ENCODE measurements around the gene ADGRL2. TPM values are rescaled to one million over a fixed set of nuclear protein-coding genes. Genes with fewer than 3 reads are reported as not detected.

Gene ADGRL2
- total and polyA plus RNA-seq, 9 of the 15 experiments (the other 6 are each of a cell fraction or from before 2014, with no cell fraction given), result 0.03 to 0.15 (median 0.13) TPM; not detected in 6

DNA sequence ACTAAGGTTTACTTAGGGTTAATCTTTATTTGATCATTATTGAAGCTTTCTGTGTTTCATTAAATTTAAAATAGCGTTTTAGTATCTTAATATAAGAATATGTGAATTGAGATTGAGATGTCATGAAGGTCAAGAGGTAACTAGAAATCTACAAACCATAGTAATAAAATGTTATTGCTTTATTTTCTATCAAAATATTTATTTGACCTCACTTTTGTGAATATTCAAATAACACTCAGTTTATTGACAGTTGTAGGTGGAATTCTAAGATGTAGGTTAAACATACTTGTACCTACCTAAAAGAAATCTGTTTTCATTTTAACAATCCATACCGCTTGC, 5.7 kb downstream of the ADGRL2 start (continued):
- TF ChIP-seq SIRT6 (IDR thresholded peaks at IDR 0.05; ENCODE audit: low read depth, low read length) (no peak), ZNF347 (CRISPR knock-in tag; IDR thresholded peaks at IDR 0.05; ENCODE audit: low read depth) (no peak)

DNA sequence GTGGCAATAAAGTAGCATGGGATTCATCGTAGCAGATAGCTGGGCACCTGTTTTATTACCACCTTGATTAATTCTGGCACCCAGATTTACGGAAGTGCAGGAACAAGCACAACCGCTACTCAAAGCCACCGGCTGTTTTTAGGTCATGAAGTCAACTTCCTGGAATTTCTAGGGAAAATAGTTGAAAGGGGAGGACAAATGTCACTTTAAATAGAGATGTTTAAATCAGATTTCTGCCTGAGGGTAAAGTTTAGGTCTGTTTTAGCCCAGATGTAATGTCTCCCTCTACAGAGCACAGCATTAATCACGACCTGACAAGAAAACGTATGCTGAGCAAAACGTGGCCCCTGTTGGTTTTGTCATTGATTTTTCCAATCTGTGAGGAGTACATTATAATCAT, 8.0 kb downstream of the ADGRL2 start:
- intact Hi-C loops (cut with micrococcal nuclease), result no loop called here
- no peaks in the 10 kb centered on the region for H3K27me3 ChIP-seq (ENCODE audit: control insufficient read depth in 2 of 2, insufficient read depth in 2 of 2, low read length in 2 of 2)
- H2AFZ ChIP-seq (ENCODE audit: low read depth, low read length), result no peak overlapping the region
- in situ Hi-C loops (cut with MboI), result no loop called here
- POLR2A ChIA-PET, result no interaction called here
- no peak overlapping the region for H3K4me3 ChIP-seq
- no peaks in the 10 kb centered on the region for H3K36me3 ChIP-seq (ENCODE audit: control insufficient read depth, insufficient read depth, low read length)
- H3K79me2 ChIP-seq (ENCODE audit: control insufficient read depth, insufficient read depth, low read length), result no peaks in the 10 kb centered on the region
- TF ChIP-seq ZNF197 (CRISPR knock-in tag; IDR thresholded peaks at IDR 0.05; ENCODE audit: low read depth) (no peak), TCF7 (IDR thresholded peaks at IDR 0.05; ENCODE audit: borderline replicate concordance) (no peak), ZNF316 (IDR thresholded peaks at IDR 0.05) (no peak)
- TF ChIP-seq, protein P1, sequence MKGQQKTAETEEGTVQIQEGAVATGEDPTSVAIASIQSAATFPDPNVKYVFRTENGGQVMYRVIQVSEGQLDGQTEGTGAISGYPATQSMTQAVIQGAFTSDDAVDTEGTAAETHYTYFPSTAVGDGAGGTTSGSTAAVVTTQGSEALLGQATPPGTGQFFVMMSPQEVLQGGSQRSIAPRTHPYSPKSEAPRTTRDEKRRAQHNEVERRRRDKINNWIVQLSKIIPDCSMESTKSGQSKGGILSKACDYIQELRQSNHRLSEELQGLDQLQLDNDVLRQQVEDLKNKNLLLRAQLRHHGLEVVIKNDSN (CRISPR knock-in tag; IDR thresholded peaks at IDR 0.05), result no peak
- WGBS (ENCODE audit: insufficient coverage, low coverage, missing lambda C conversion rate), result 1% methylated on average over 7 of the region's 7 CpGs
- no peak overlapping the region for H3K4me2 ChIP-seq (ENCODE audit: insufficient read depth, low read length)
- FAIRE-seq (no peak), ATAC-seq (no peak), DNase-seq (ENCODE audit: extremely low read depth in 1 of 4, low spot score in 3 of 4) (no peak)
- no peaks in the 10 kb centered on the region for H3K9me3 ChIP-seq (replicated peaks; ENCODE audit: control insufficient read depth, insufficient read depth, low read depth, low read length)
- BruUV-seq (replicated peaks), result no TSS peak
- H3K4me1 ChIP-seq (replicated peaks in 1 of 2; ENCODE audit: control insufficient read depth in 2 of 2, insufficient read depth in 2 of 2, low read length in 2 of 2), result no peaks in the 10 kb centered on the region
- CTCF ChIA-PET (ENCODE audit: low intra/inter-chr PET ratio), result no interaction called here
- H4K20me1 ChIP-seq (replicated peaks; ENCODE audit: control insufficient read depth, insufficient read depth, low read length), result no peaks in the 10 kb centered on the region
- H3K9me1 ChIP-seq (ENCODE audit: control insufficient read depth, insufficient read depth, low read length), result no peaks in the 10 kb centered on the region
- H3K27ac ChIP-seq (ENCODE audit: extremely low read depth, low read depth, low read length), result no peak overlapping the region
- H3K9ac ChIP-seq (ENCODE audit: insufficient read depth in 1 of 2, low read depth in 2 of 2, low read length in 2 of 2), result no peak overlapping the region
